Sigmoid colon (tissue), 7 donors: ENCODE measurements around the gene ANKDD1B. TPM values are rescaled to one million over a fixed set of nuclear protein-coding genes. Genes with fewer than 3 reads are reported as not detected.

Experiments
- DNase-seq: peaks from one replicate; pipeline ENCODE4 v3.0.0-alpha.2; 2019
- H3K27ac ChIP-seq, 4 donors: fragments of 200-600 bp; sonication (generic); one replicate each; pipeline ENCODE4 v1.5.1; 2016 to 2019; ENCODE audit warnings: mild to moderate bottlenecking in 1 of 4
- H3K27me3 ChIP-seq, 3 donors: fragments of 200-600 bp; sonication (generic); one replicate each; pipeline ENCODE4 v1.5.1; 2019; ENCODE audit warnings: mild to moderate bottlenecking in 1 of 3
- H3K36me3 ChIP-seq, 4 donors: fragments of 200-600 bp; sonication (generic); one replicate each; pipeline ENCODE4 v1.5.1; 2016 to 2019
- H3K4me1 ChIP-seq, 4 donors: fragments of 200-600 bp; sonication (generic); one replicate each; pipeline ENCODE4 v1.5.1; 2017 to 2019
- H3K4me3 ChIP-seq, 4 donors: fragments of 200-600 bp; sonication (generic); one replicate each; pipeline ENCODE4 v1.5.1; 2017 to 2019; ENCODE audit warnings: mild to moderate bottlenecking in 2 of 4, moderate library complexity in 1 of 4
- H3K9me3 ChIP-seq, 4 donors: fragments of 200-600 bp in 3 of 4; sonication (generic) in 3 of 4; one replicate each; pipeline versions ENCODE4 v1.5.1 to v1.6.1; 2013 to 2019
- CTCF ChIP-seq, 4 experiments: fragments of 450-650 bp in 3 of 4; fragments of 200-600 bp in 1 of 4; IDR thresholded peaks; one replicate each; pipeline ENCODE4 v1.5.1; 2016 to 2019; ENCODE audit warnings: antibody characterized with exemption in 4 of 4, mild to moderate bottlenecking in 3 of 4, moderate library complexity in 2 of 4
- EP300 ChIP-seq, 4 donors: sonication (generic); formaldehyde crosslinking; IDR thresholded peaks; one replicate each; pipeline ENCODE4 v1.6.1; 2017; ENCODE audit warnings: antibody characterized with exemption in 4 of 4
- POLR2A ChIP-seq, 2 donors: fragments of 450-650 bp; IDR thresholded peaks; one replicate each; pipeline ENCODE4 v1.6.1; 2016; ENCODE audit warnings: antibody characterized with exemption in 2 of 2, mild to moderate bottlenecking in 2 of 2, moderate library complexity in 2 of 2
- POLR2AphosphoS5 ChIP-seq, 4 donors: sonication (generic); formaldehyde crosslinking; IDR thresholded peaks; one replicate each; pipeline ENCODE4 v1.6.1; 2017; ENCODE audit warnings: antibody characterized with exemption in 4 of 4
- WGBS, 2 donors: extraction: QIAGEN DNeasy Blood & Tissue Kit; methylation state at CpG; one replicate each; pipeline ENCODE4 v1.1.7; 2013; 5-methylcytosine and 5-hydroxymethylcytosine counted together
- intact Hi-C: fragments of 100-400 bp; cut with DNase I; formaldehyde crosslinking; loops from one replicate; pipeline ENCODE4 v1.15.1; 2023
- polyA plus RNA-seq, 3 donors: library from polyadenylated mRNA; stranded (reverse); fragments of 200-250 nt; gene quantifications; one replicate each; pipeline ENCODE4 v1.2.3, GENCODE V29; 2013
- total RNA-seq, 4 donors: library from RNA; depleted of rRNA; stranded (reverse); fragments of >200 nt; gene quantifications; one replicate each; pipeline ENCODE4 v1.1.0, GENCODE V29; 2016
- donor health status: healthy with polysubstance abuse.
- donor health status: Bipolar disorder and iron deficiency.
- donor health status: healthy.

The ANKDD1B gene
- total and polyA plus RNA-seq, 7 donors: 0.36 to 3.0 (median 1.8) TPM; not detected in 2

DNA sequence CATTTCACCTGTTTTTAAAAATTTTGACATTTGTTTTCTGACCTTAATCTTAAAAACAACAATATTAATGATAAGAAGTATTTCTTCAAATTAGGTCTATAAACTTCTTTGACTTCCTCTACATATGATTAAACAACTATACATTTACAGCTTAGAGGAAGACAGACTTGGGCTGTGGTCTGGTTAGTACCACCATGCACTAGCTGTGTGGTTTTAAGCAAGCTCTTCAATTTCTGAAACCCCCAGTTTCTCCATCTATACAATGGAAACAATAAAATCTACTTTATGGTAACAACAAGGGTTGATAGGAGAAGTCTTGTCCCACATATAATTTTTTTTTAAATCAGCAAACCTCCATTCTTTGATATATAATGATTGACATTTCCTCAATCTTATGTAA is 15.7 kb downstream of the ANKDD1B start:
- Histone ChIP-seq H3K36me3 (no peaks in the 10 kb centered on the region), H3K27me3 (no peaks in the 10 kb centered on the region), H3K9me3 (no peaks in the 10 kb centered on the region), H3K4me3 (no peak overlapping the region), H3K27ac (no peak overlapping the region), H3K4me1 (no peaks in the 10 kb centered on the region)
- intact Hi-C loops: no loop called here
- DNase-seq: no peak
- TF ChIP-seq POLR2A (IDR thresholded peaks at IDR 0.05): no peak
- no peak for TF ChIP-seq POLR2AphosphoS5 (IDR thresholded peaks at IDR 0.05)
- TF ChIP-seq EP300 (IDR thresholded peaks at IDR 0.05): no peak
- TF ChIP-seq CTCF (IDR thresholded peaks at IDR 0.05): no peak

DNA sequence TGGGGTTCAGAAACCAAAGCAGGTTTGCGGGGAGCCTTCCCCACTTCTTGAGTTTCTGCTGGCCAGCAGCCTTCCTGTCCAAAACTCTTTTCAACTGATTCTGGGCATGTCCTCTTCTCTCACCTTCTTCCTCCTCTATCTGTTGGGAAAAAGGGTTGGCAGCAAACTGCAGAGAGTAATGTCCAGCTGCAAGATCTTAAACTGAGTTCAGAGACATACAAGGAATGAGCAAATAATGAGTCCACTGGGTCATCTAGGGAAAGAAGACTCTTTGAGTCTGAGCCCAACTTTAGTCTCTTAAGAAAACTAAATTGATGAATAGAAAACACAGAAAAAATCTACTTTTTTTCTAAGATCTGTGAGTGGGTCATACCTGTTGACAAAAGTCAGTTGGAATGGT is 16.5 kb downstream of the ANKDD1B start:
- no peaks in the 10 kb centered on the region for H3K4me1 ChIP-seq
- TF ChIP-seq CTCF (IDR thresholded peaks at IDR 0.05): no peak
- H3K9me3 ChIP-seq: no peaks in the 10 kb centered on the region
- intact Hi-C loops: no loop called here
- H3K27ac ChIP-seq: no peak overlapping the region
- no peak for DNase-seq
- no peak overlapping the region for H3K4me3 ChIP-seq
- no peaks in the 10 kb centered on the region for H3K36me3 ChIP-seq
- H3K27me3 ChIP-seq: no peaks in the 10 kb centered on the region
- WGBS, 2 donors: 94 to 100% methylated on average over 1 of the region's 1 CpG

DNA sequence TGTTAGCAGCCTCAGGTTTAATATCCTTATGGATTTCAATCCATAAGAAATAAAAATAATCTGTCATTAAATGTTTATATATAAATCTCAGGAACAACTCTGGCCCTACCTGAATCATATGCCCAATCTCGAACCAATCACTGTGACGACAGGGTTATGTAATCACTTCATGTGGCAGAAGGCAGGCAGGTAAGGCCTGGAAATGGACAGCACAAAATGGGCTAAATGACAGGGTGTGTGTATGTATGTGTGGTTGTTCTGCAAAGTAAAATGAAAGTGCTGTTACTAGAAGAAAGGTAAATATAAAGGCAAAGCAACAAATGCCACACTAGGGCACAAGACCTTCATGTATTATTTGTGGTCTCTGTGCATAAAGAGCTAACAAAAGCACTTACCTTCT is 19.6 kb downstream of the ANKDD1B start:
- no peak for DNase-seq
- no peaks in the 10 kb centered on the region for H3K36me3 ChIP-seq
- WGBS, 2 donors: 67 to 89% methylated on average over 2 of the region's 2 CpGs
- H3K4me1 ChIP-seq: no peaks in the 10 kb centered on the region
- no peaks in the 10 kb centered on the region for H3K9me3 ChIP-seq
- H3K27ac ChIP-seq: no peak overlapping the region
- intact Hi-C loops: no loop called here
- H3K27me3 ChIP-seq: no peaks in the 10 kb centered on the region
- TF ChIP-seq POLR2A (IDR thresholded peaks at IDR 0.05) (no peak), POLR2AphosphoS5 (IDR thresholded peaks at IDR 0.05) (no peak), CTCF (IDR thresholded peaks at IDR 0.05) (no peak), EP300 (IDR thresholded peaks at IDR 0.05) (no peak)
- H3K4me3 ChIP-seq: no peak overlapping the region

- no peak for DNase-seq
- Histone ChIP-seq H3K4me1 (no peaks in the 10 kb centered on the region), H3K9me3 (no peaks in the 10 kb centered on the region), H3K27me3 (no peaks in the 10 kb centered on the region), H3K36me3 (no peaks in the 10 kb centered on the region), H3K27ac (no peak overlapping the region), H3K4me3 (no peak overlapping the region)
- TF ChIP-seq EP300 (IDR thresholded peaks at IDR 0.05): no peak
- TF ChIP-seq POLR2AphosphoS5 (IDR thresholded peaks at IDR 0.05): no peak
- no peak for TF ChIP-seq CTCF (IDR thresholded peaks at IDR 0.05)
- no peak for TF ChIP-seq POLR2A (IDR thresholded peaks at IDR 0.05)
- intact Hi-C loops: no loop called here
- 94 to 97% methylated on average over 1 of the region's 1 CpG for WGBS, 2 donors
Observed at GRCh38 chr5:75632321-75632720, 21.1 kb downstream of the ANKDD1B start.

- intact Hi-C loops: no loop called here
- TF ChIP-seq EP300 (IDR thresholded peaks at IDR 0.05) (no peak), CTCF (IDR thresholded peaks at IDR 0.05) (no peak), POLR2AphosphoS5 (IDR thresholded peaks at IDR 0.05) (no peak), POLR2A (IDR thresholded peaks at IDR 0.05) (no peak)
Observed at GRCh38 chr5:75637949-75638348, 26.7 kb downstream of the ANKDD1B start.

More at GRCh38 chr5:75637949-75638348, 26.7 kb downstream of the ANKDD1B start:
- WGBS, 2 donors: 92 to 94% methylated on average over 1 of the region's 1 CpG
- Histone ChIP-seq H3K27ac (no peak overlapping the region), H3K4me3 (no peak overlapping the region), H3K36me3 (no peaks in the 10 kb centered on the region), H3K27me3 (no peaks in the 10 kb centered on the region), H3K9me3 (no peaks in the 10 kb centered on the region), H3K4me1 (no peaks in the 10 kb centered on the region)
- DNase-seq: no peak
